ENCODE results near the gene ROBO3.

ROBO3 gene

GRCh38 chr11:124865181-124865901, at the start of gene ROBO3:
Gene ROBO3, plus strand, starts transcription at chr11:124865432. Its CDS starts 146 bp downstream, at chr11:124865578.
- DNase-seq (ENCODE audit: low read depth, low spot score), result no peak

GRCh38 chr11:124817036-124817435, 48.2 kb upstream of the ROBO3 start:
- DNase-seq (ENCODE audit: low read depth, low spot score), result no peak

- no peak for DNase-seq (ENCODE audit: low read depth, low spot score)
These were observed 43.1 kb upstream of the ROBO3 start for GRCh38 chr11:124821995-124822730.

- no peak for DNase-seq (ENCODE audit: low read depth, low spot score)
These were observed 41.5 kb upstream of the ROBO3 start for GRCh38 chr11:124823512-124824376.

GRCh38 chr11:124825876-124826275, 39.4 kb upstream of the ROBO3 start:
- no peak for DNase-seq (ENCODE audit: low read depth, low spot score)

GRCh38 chr11:124829986-124830385, 35.2 kb upstream of the ROBO3 start:
- DNase-seq (ENCODE audit: low read depth, low spot score), result no peak

GRCh38 chr11:124830749-124831148, 34.5 kb upstream of the ROBO3 start:
- DNase-seq (ENCODE audit: low read depth, low spot score), result no peak

- DNase-seq (ENCODE audit: low read depth, low spot score), result no peak
These were observed 33.3 kb upstream of the ROBO3 start for GRCh38 chr11:124831897-124832296.

- DNase-seq (ENCODE audit: low read depth, low spot score), result no peak
These were observed 32.7 kb upstream of the ROBO3 start for GRCh38 chr11:124832571-124832970.

GRCh38 chr11:124834526-124835180, 30.6 kb upstream of the ROBO3 start:
- no peak for DNase-seq (ENCODE audit: low read depth, low spot score)

- DNase-seq (ENCODE audit: low read depth, low spot score), result no peak
These were observed 29.3 kb upstream of the ROBO3 start for GRCh38 chr11:124835918-124836317.

GRCh38 chr11:124837491-124837856, 27.8 kb upstream of the ROBO3 start:
- peak; percentile 69 for DNase-seq (ENCODE audit: low read depth, low spot score)

GRCh38 chr11:124838805-124839127, 26.5 kb upstream of the ROBO3 start:
- DNase-seq (ENCODE audit: low read depth, low spot score), result no peak

- no peak for DNase-seq (ENCODE audit: low read depth, low spot score)
These were observed 25.9 kb upstream of the ROBO3 start for GRCh38 chr11:124839128-124839971.

GRCh38 chr11:124839972-124840621, 25.1 kb upstream of the ROBO3 start:
- DNase-seq (ENCODE audit: low read depth, low spot score), result no peak

- DNase-seq (ENCODE audit: low read depth, low spot score), result no peak
These were observed 24.6 kb upstream of the ROBO3 start for GRCh38 chr11:124840666-124841065.

- DNase-seq (ENCODE audit: low read depth, low spot score), result no peak
These were observed 24.0 kb upstream of the ROBO3 start for GRCh38 chr11:124841201-124841600.

- no peak for DNase-seq (ENCODE audit: low read depth, low spot score)
These were observed 23.4 kb upstream of the ROBO3 start for GRCh38 chr11:124841840-124842239.

- DNase-seq (ENCODE audit: low read depth, low spot score), result no peak
These were observed 22.9 kb upstream of the ROBO3 start for GRCh38 chr11:124842305-124842704.

GRCh38 chr11:124843616-124843910, 21.7 kb upstream of the ROBO3 start:
- DNase-seq (ENCODE audit: low read depth, low spot score), result no peak

GRCh38 chr11:124844664-124845079, 20.6 kb upstream of the ROBO3 start:
- no peak for DNase-seq (ENCODE audit: low read depth, low spot score)

All from brain pericyte (primary cell).